ENCODE data around the gene INVS.

DNA sequence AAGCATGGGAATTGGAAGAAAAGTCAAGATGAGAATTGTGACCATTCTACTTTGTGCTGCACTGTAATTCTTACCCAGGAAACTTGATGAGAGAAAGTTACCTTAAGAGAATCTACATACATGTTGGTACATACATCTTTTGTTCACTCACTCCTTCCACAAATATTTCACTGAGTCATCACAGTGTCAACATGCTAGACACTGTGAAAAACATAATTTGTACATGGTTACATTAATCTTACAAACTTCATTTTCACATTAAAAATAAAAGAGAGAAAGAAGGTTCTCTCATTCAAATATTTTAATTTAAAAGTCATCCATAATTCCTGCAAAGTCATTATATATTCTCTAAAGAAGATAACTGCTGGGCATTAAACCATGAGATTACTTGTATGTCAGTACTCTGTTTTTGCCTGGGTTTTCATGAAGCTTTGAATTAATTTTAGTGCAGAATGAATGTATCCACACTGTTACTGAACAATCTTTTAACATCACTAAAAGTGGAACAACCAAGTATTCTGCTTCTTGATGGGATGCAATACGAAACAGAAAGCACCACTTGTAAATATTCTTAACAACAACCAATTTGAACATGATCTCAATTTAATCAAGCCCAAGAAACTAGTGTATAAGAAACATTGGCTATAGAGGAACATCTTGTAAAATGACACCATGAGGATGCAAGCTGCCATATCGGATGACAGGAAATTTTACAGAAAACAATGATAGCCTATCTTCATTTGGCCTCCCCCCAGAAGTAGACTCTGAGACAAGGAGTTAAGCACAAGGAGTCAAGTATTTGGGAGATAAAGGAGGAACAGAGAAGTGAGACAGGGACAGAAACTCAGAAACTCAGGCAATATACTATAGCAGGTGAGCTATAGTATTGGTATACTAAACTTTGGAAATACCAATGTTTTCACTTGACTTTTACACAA lies 28.7 kb upstream of the INVS start:
- TF ChIP-seq, protein P1, sequence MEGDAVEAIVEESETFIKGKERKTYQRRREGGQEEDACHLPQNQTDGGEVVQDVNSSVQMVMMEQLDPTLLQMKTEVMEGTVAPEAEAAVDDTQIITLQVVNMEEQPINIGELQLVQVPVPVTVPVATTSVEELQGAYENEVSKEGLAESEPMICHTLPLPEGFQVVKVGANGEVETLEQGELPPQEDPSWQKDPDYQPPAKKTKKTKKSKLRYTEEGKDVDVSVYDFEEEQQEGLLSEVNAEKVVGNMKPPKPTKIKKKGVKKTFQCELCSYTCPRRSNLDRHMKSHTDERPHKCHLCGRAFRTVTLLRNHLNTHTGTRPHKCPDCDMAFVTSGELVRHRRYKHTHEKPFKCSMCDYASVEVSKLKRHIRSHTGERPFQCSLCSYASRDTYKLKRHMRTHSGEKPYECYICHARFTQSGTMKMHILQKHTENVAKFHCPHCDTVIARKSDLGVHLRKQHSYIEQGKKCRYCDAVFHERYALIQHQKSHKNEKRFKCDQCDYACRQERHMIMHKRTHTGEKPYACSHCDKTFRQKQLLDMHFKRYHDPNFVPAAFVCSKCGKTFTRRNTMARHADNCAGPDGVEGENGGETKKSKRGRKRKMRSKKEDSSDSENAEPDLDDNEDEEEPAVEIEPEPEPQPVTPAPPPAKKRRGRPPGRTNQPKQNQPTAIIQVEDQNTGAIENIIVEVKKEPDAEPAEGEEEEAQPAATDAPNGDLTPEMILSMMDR (IDR thresholded peaks at IDR 0.05 in 4 of 5, conservative IDR thresholded peaks at IDR 0.05 in 1 of 5): no peak
- TF ChIP-seq POLR2A (IDR thresholded peaks at IDR 0.05): no peak
